Smooth muscle cell of bladder (primary cell): Measurements from ENCODE around the gene MSRB1. TPM values are rescaled to one million over a fixed set of nuclear protein-coding genes. Genes with fewer than 3 reads are reported as not detected.

Experiments used
- total RNA-seq: library from RNA; depleted of rRNA; stranded (reverse); fragments of >200 nt; gene quantifications from 2 replicates; pipeline ENCODE4 v1.2.3, GENCODE V29; 2014

Gene MSRB1
- total RNA-seq, result 7.4 and 9.5 TPM in 2 replicates

GRCh38 chr16:1942810-1943726, at the start of gene MSRB1:
MSRB1 (minus strand) TSS chr16:1943199; CDS start chr16:1943156, 43 bp downstream.

GRCh38 chr16:1989209-1990100, 46.5 kb upstream of the MSRB1 start, which contains the start of gene SYNGR3:
SYNGR3 (plus strand) TSS chr16:1989970; CDS start chr16:1990103, 133 bp downstream.

GRCh38 chr16:1983544-1984346, 40.7 kb upstream of the MSRB1 start, which contains the start of gene GFER:
GFER (plus strand) TSS chr16:1984193; CDS start chr16:1984219, 26 bp downstream.

GRCh38 chr16:1981398-1981836, 38.4 kb upstream of the MSRB1 start, which contains the start of gene NOXO1:
NOXO1 (minus strand) TSS chr16:1981469; CDS start chr16:1981179, 290 bp downstream.

GRCh38 chr16:1971796-1972489, 28.9 kb upstream of the MSRB1 start, which contains the start of gene TBL3:
TBL3 (plus strand) TSS chr16:1972053; CDS start chr16:1972165, 112 bp downstream.

GRCh38 chr16:1966460-1966859, 23.5 kb upstream of the MSRB1 start, which contains the start of gene RNF151:
RNF151 (plus strand) TSS chr16:1966856; CDS start chr16:1966882, 26 bp downstream.

GRCh38 chr16:1964506-1965395, 21.8 kb upstream of the MSRB1 start, which contains the start of gene RPS2:
RPS2 (minus strand) TSS chr16:1964826; CDS start chr16:1964625, 201 bp downstream.

GRCh38 chr16:1959269-1960039, 16.5 kb upstream of the MSRB1 start, which contains the start of gene NDUFB10:
NDUFB10 (plus strand) TSS chr16:1959538; CDS start chr16:1959625, 87 bp downstream.

GRCh38 chr16:1918351-1919326, 24.4 kb downstream of the MSRB1 start, which contains the start of gene HS3ST6:
HS3ST6 (minus strand) TSS chr16:1918415; CDS start chr16:1918323, 92 bp downstream.

Other genes with a start within 250 kb of the MSRB1 start
- 34.0 and 41.1 TPM in 2 replicates for gene MAPK8IP3, start 237.0 kb downstream of the MSRB1 start, total RNA-seq
- gene NME3, start 171.7 kb downstream of the MSRB1 start, total RNA-seq, result 48.9 and 58.7 TPM in 2 replicates
- gene EME2, start 170.4 kb downstream of the MSRB1 start, total RNA-seq, result 6.4 and 10.8 TPM in 2 replicates
- gene MRPS34, start 170.1 kb downstream of the MSRB1 start, total RNA-seq, result 74.0 and 77.1 TPM in 2 replicates
- gene SPSB3, start 160.6 kb downstream of the MSRB1 start, total RNA-seq, result 22.3 and 28.1 TPM in 2 replicates
- gene NUBP2, start 160.2 kb downstream of the MSRB1 start, total RNA-seq, result 49.5 and 49.8 TPM in 2 replicates
- gene IGFALS, start 149.5 kb downstream of the MSRB1 start, total RNA-seq, result under 0.01 and 0.09 TPM in 2 replicates
- gene HAGH, start 116.4 kb downstream of the MSRB1 start, total RNA-seq, result 35.1 and 58.0 TPM in 2 replicates
- gene FAHD1, start 116.0 kb downstream of the MSRB1 start, total RNA-seq, result 44.4 and 101 TPM in 2 replicates
- gene MEIOB, start 71.0 kb downstream of the MSRB1 start, total RNA-seq, result 0.28 TPM in 1 of 2 replicates, not detected in the other
- gene HS3ST6, start 24.8 kb downstream of the MSRB1 start, total RNA-seq, result not detected in 2 replicates
- not detected in 2 replicates for gene RPL3L, start 11.5 kb upstream of the MSRB1 start, total RNA-seq
- gene NDUFB10, start 16.3 kb upstream of the MSRB1 start, total RNA-seq, result 194 and 232 TPM in 2 replicates
- 3,442 and 3,638 TPM in 2 replicates for gene RPS2, start 21.6 kb upstream of the MSRB1 start, total RNA-seq
- not detected in 2 replicates for gene RNF151, start 23.7 kb upstream of the MSRB1 start, total RNA-seq
- gene TBL3, start 28.9 kb upstream of the MSRB1 start, total RNA-seq, result 27.9 and 34.6 TPM in 2 replicates
- 0.14 TPM in 1 of 2 replicates, not detected in the other for gene NOXO1, start 38.3 kb upstream of the MSRB1 start, total RNA-seq
- gene GFER, start 41.0 kb upstream of the MSRB1 start, total RNA-seq, result 10.1 and 11.5 TPM in 2 replicates
- gene SYNGR3, start 46.8 kb upstream of the MSRB1 start, total RNA-seq, result 2.4 and 3.3 TPM in 2 replicates
- 11.4 and 11.8 TPM in 2 replicates for gene ZNF598, start 66.6 kb upstream of the MSRB1 start, total RNA-seq
- gene NPW, start 76.6 kb upstream of the MSRB1 start, total RNA-seq, result 0.18 and 0.43 TPM in 2 replicates
- gene NHERF2, start 83.7 kb upstream of the MSRB1 start, total RNA-seq, result 27.0 and 28.1 TPM in 2 replicates
- 33.8 and 40.0 TPM in 2 replicates for gene NTHL1, start 104.6 kb upstream of the MSRB1 start, total RNA-seq
- gene TSC2, start 104.8 kb upstream of the MSRB1 start, total RNA-seq, result 37.8 and 59.7 TPM in 2 replicates
- 91.0 and 116 TPM in 2 replicates for gene PKD1, start 192.7 kb upstream of the MSRB1 start, total RNA-seq
- gene RAB26, start 205.4 kb upstream of the MSRB1 start, total RNA-seq, result 0.71 and 1.6 TPM in 2 replicates
- gene TRAF7, start 212.6 kb upstream of the MSRB1 start, total RNA-seq, result 48.1 and 52.7 TPM in 2 replicates